IMR-90 (cell line): Measurements from ENCODE around the gene MRPL50. TPM values are rescaled to one million over a fixed set of nuclear protein-coding genes. Genes with fewer than 3 reads are reported as not detected.

ENCODE experiments used
- ATAC-seq: fragments of 200-7000 bp; cut with Tn5 transposase; 2 replicates; pipeline ENCODE4 v1.9.1; 2020; ENCODE audit warnings: low read depth, mild to moderate bottlenecking, moderate library complexity
- BruUV-seq: library from RNA; stranded (reverse); fragments of 400-500 nt; replicated peaks from 2 replicates; lab custom pipeline; 2021; lab: Mats Ljungman, UMichigan
- CTCF ChIA-PET: fragments of 300-600 bp; formaldehyde crosslinking; extraction: SDS; loops from one replicate; lab custom pipeline; 2021; ENCODE audit warnings: antibody characterized with exemption; lab: Yijun Ruan, JAX
- POLR2A ChIA-PET: fragments of 300-600 bp; sonication (Branson Sonifier 250); formaldehyde crosslinking; loops from one replicate; lab custom pipeline; 2022; ENCODE audit warnings: antibody characterized with exemption; ENCODE audit not compliant: unreplicated experiment; lab: Charles Lee
- DNase-seq: peaks from one replicate; pipeline ENCODE4 v3.0.0; 2013
- H2AFZ ChIP-seq: replicated peaks from 2 replicates; pipeline ENCODE3; 2013; ENCODE audit warnings: low read length, mild to moderate bottlenecking; ENCODE audit not compliant: poor library complexity
- H2AK5ac ChIP-seq: 2 replicates; pipeline ENCODE4 v1.6.1; 2013; ENCODE audit warnings: low read depth, low read length, inconsistent platforms
- H2AK9ac ChIP-seq: replicated peaks from 2 replicates; pipeline ENCODE3; 2013; ENCODE audit warnings: mild to moderate bottlenecking, low read depth, low read length, moderate library complexity; ENCODE audit not compliant: poor library complexity
- H2BK120ac ChIP-seq: 2 replicates; pipeline ENCODE4 v1.6.1; 2013; ENCODE audit warnings: low read depth, low read length, inconsistent platforms
- H2BK15ac ChIP-seq: 3 replicates; pipeline ENCODE4 v1.6.1; 2013; ENCODE audit warnings: low read depth, low read length, inconsistent platforms
- H2BK20ac ChIP-seq: 2 replicates; pipeline ENCODE4 v1.6.1; 2013; ENCODE audit warnings: low read depth, mild to moderate bottlenecking, inconsistent platforms, low read length, moderate library complexity
- H2BK5ac ChIP-seq: 2 replicates; pipeline ENCODE4 v1.6.1; 2013; ENCODE audit warnings: mild to moderate bottlenecking, low read depth, low read length, inconsistent platforms; ENCODE audit not compliant: poor library complexity, severe bottlenecking
- H3K14ac ChIP-seq: replicated peaks from 2 replicates; pipeline ENCODE4 v1.6.1; 2013; ENCODE audit warnings: low read depth, low read length, inconsistent platforms
- H3K18ac ChIP-seq: 2 replicates; pipeline ENCODE4 v1.6.1; 2013; ENCODE audit warnings: low read depth, low read length, control low read depth
- H3K23ac ChIP-seq: 2 replicates; pipeline ENCODE4 v1.6.1; 2013; ENCODE audit warnings: low read depth, low read length, inconsistent platforms
- H3K27ac ChIP-seq: 2 replicates; pipeline ENCODE4 v1.5.1; 2013; ENCODE audit warnings: mild to moderate bottlenecking, control low read depth, low read length; ENCODE audit not compliant: insufficient read depth
- H3K27me3 ChIP-seq: 2 replicates; pipeline ENCODE4 v1.6.1; 2013; ENCODE audit warnings: low read length; ENCODE audit not compliant: control insufficient read depth, insufficient read depth
- H3K36me3 ChIP-seq: 2 replicates; pipeline ENCODE4 v1.6.1; 2013; ENCODE audit warnings: low read length, mixed read lengths; ENCODE audit not compliant: control insufficient read depth, insufficient read depth
- H3K4ac ChIP-seq: 2 replicates; pipeline ENCODE4 v1.6.1; 2013; ENCODE audit warnings: low read depth, low read length, inconsistent platforms
- H3K4me1 ChIP-seq: 2 replicates; pipeline ENCODE4 v1.6.1; 2013; ENCODE audit warnings: low read length, mixed read lengths; ENCODE audit not compliant: control insufficient read depth, insufficient read depth
- H3K4me2 ChIP-seq: 2 replicates; pipeline ENCODE4 v1.6.1; 2013; ENCODE audit warnings: low read depth, mild to moderate bottlenecking, control low read depth, low read length, moderate library complexity
- H3K4me3 ChIP-seq: 2 replicates; pipeline ENCODE4 v1.5.1; 2013; ENCODE audit warnings: low read depth, mild to moderate bottlenecking, control low read depth, low read length, moderate library complexity; ENCODE audit not compliant: insufficient read depth
- H3K56ac ChIP-seq: 2 replicates; pipeline ENCODE4 v1.6.1; 2013; ENCODE audit warnings: low read length, inconsistent platforms; ENCODE audit not compliant: insufficient read depth; ENCODE audit errors: extremely low read depth
- H3K79me1 ChIP-seq, 2 experiments: 2 replicates each; pipeline ENCODE4 v1.6.1; 2013; ENCODE audit warnings: low read length in 2 of 2, inconsistent platforms in 1 of 2, low read depth in 1 of 2
- H3K9ac ChIP-seq: 2 replicates; pipeline ENCODE4 v1.6.1; 2013; ENCODE audit warnings: low read depth, low read length, control low read depth
- H3K9me1 ChIP-seq: 2 replicates; pipeline ENCODE4 v1.6.1; 2013; ENCODE audit warnings: low read length, inconsistent platforms; ENCODE audit not compliant: insufficient read depth
- H3K9me3 ChIP-seq: 2 replicates; pipeline ENCODE4 v1.6.1; 2013; ENCODE audit warnings: low read length; ENCODE audit not compliant: control insufficient read depth, insufficient read depth
- H4K20me1 ChIP-seq: 2 replicates; pipeline ENCODE4 v1.6.1; 2013; ENCODE audit warnings: low read length, inconsistent platforms; ENCODE audit not compliant: insufficient read depth
- H4K5ac ChIP-seq: 2 replicates; pipeline ENCODE4 v1.6.1; 2013; ENCODE audit warnings: mild to moderate bottlenecking, low read depth, low read length, control low read depth
- H4K8ac ChIP-seq, 2 experiments: 2 replicates each; pipeline ENCODE4 v1.6.1; 2013; ENCODE audit warnings: low read depth in 2 of 2, low read length in 2 of 2, control low read depth in 1 of 2, inconsistent platforms in 1 of 2
- H4K91ac ChIP-seq: 2 replicates; pipeline ENCODE4 v1.6.1; 2013; ENCODE audit warnings: low read depth, low read length, inconsistent platforms; ENCODE audit not compliant: insufficient read depth
- CEBPB ChIP-seq: IDR thresholded peaks from 2 replicates; pipeline ENCODE4 v1.6.1; 2012; ENCODE audit warnings: low read depth, low read length, improper control_type of control experiment
- FOS ChIP-seq: fragments of 150-350 bp; IDR thresholded peaks from 2 replicates; pipeline ENCODE4 v1.6.1; 2016; ENCODE audit warnings: low read depth, low read length
- MAZ ChIP-seq: IDR thresholded peaks from 2 replicates; pipeline ENCODE4 v1.6.1; 2012; ENCODE audit warnings: low read depth, mild to moderate bottlenecking, low read length, improper control_type of control experiment, moderate library complexity, borderline replicate concordance
- NFE2L2 ChIP-seq: fragments of 150-350 bp; IDR thresholded peaks from 2 replicates; pipeline ENCODE4 v1.6.1; 2016; ENCODE audit warnings: low read depth, mild to moderate bottlenecking, low read length
- POLR2A ChIP-seq: IDR thresholded peaks from 2 replicates; pipeline ENCODE4 v1.6.1; 2012; ENCODE audit warnings: mild to moderate bottlenecking, low read depth, low read length
- RCOR1 ChIP-seq: IDR thresholded peaks from 2 replicates; pipeline ENCODE4 v1.6.1; 2012; ENCODE audit warnings: mild to moderate bottlenecking, low read length, improper control_type of control experiment; ENCODE audit not compliant: insufficient replicate concordance
- RFX5 ChIP-seq: IDR thresholded peaks from 2 replicates; pipeline ENCODE4 v1.8.0; 2012; ENCODE audit warnings: low read depth, mild to moderate bottlenecking, low read length, moderate library complexity
- SMC3 ChIP-seq: fragments of 150-350 bp; IDR thresholded peaks from 2 replicates; pipeline ENCODE4 v1.6.1; 2016; ENCODE audit warnings: low read depth, mild to moderate bottlenecking, antibody characterized with exemption, low read length, moderate library complexity
- WGBS, 2 experiments: methylation state at CpG; one replicate each; pipeline versions ENCODE4 v1.1.5 to v1.1.7; 2013; ENCODE audit warnings: missing lambda C conversion rate in 2 of 2; ENCODE audit not compliant: insufficient read length in 1 of 2; ENCODE audit errors: extremely low coverage in 2 of 2; 5-methylcytosine and 5-hydroxymethylcytosine counted together
- dilution Hi-C: fragments of 300-500 bp; cut with HindIII; formaldehyde crosslinking; loops from one replicate; pipeline ENCODE4 v1.14.3; 2018; ENCODE audit warnings: low sequenced_read_pairs; ENCODE audit not compliant: unreplicated experiment
- in situ Hi-C: fragments of 300-500 bp; cut with MboI; formaldehyde crosslinking; loops from 3 replicates; pipeline ENCODE4 v1.14.3; 2019; ENCODE audit warnings: low sequenced_read_pairs, inconsistent platforms, mixed read lengths
- intact Hi-C: fragments of 100-400 bp; cut with micrococcal nuclease; formaldehyde crosslinking; loops from 2 replicates; pipeline ENCODE4 v1.10.0; 2022
- polyA plus RNA-seq, 3 experiments: library from polyadenylated mRNA; depleted of rRNA; stranded (reverse); fragments of >200 nt; gene quantifications; 2 replicates each; pipeline ENCODE4 v1.2.3, GENCODE V29; 2012; ENCODE audit warnings: low replicate concordance in 1 of 3
- total RNA-seq: library from RNA; depleted of rRNA; stranded (reverse); fragments of >200 nt; gene quantifications from 2 replicates; pipeline ENCODE4 v1.2.3, GENCODE V29; 2012
- TF ChIP-seq, protein P1 (sequence below): fragments of 150-350 bp; IDR thresholded peaks from 2 replicates; pipeline ENCODE4 v1.6.1; 2016; ENCODE audit warnings: low read depth, mild to moderate bottlenecking, low read length, moderate library complexity, borderline replicate concordance
- TF ChIP-seq, protein P2 (sequence below): conservative IDR thresholded peaks from 2 replicates; pipeline ENCODE4 v1.5.1; 2012; ENCODE audit warnings: mild to moderate bottlenecking, low read depth, low read length, improper control_type of control experiment

MRPL50 gene
- total and polyA plus RNA-seq, 2 of the 4 experiments (the other 2 are of a cell fraction): 7.5 to 8.6 TPM

DNA sequence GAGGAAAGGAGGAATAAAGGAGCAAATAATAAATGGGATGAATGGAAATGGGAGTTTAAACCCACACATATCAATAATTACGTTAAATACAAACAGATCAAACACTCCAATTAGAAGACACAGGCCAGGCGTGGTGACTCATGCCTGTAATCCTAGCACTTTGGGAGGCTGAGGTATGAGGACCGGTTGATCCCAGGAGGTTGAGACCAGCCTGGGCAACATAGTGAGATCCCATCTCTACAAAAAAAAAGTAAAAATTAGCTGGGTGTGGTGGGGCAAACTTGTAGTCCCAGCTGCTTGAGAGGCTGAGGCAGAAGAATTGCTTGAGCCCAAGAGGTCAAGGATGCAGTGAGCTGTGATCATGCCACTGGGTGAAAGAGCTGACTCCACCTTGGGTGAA lies 17.3 kb downstream of the MRPL50 start:
- Histone ChIP-seq H4K91ac (no peak overlapping the region), H3K27me3 (no peaks in the 10 kb centered on the region), H2BK120ac (no peak overlapping the region), H2BK20ac (no peak overlapping the region), H3K27ac (no peak overlapping the region), H4K20me1 (no peaks in the 10 kb centered on the region), H3K4ac (no peak overlapping the region), H2AFZ (no peak overlapping the region), H3K9ac (no peak overlapping the region), H2BK5ac (no peak overlapping the region), H3K9me1 (no peaks in the 10 kb centered on the region), H3K36me3 (no peaks in the 10 kb centered on the region), H3K4me2 (no peak overlapping the region), H3K4me3 (no peak overlapping the region), H3K56ac (no peak overlapping the region), H3K14ac (no peak overlapping the region), H3K23ac (no peak overlapping the region), H3K18ac (no peak overlapping the region), H4K8ac (no peak overlapping the region), H3K79me1 (no peaks in the 10 kb centered on the region), H3K4me1 (0 out of 2 replicates have a peak, but pooled peaks cover 2% of the 10 kb centered on the region), H4K5ac (no peak overlapping the region), H2AK9ac (no peak overlapping the region), H3K9me3 (peaks cover 3% of the 10 kb centered on the region; the same call in 1 of the 2 replicates), H2BK15ac (no peak overlapping the region), H2AK5ac (no peak overlapping the region)
- intact Hi-C loops: no loop called here
- ATAC-seq: no peak
- POLR2A ChIA-PET: no interaction called here
- in situ Hi-C loops: no loop called here
- DNase-seq: no peak
- CTCF ChIA-PET: no interaction called here
- dilution Hi-C loops: no loop called here
- WGBS, 2 experiments: no CpG with 5 or more reads among the region's 3 CpGs
- no peak for TF ChIP-seq RCOR1
- TF ChIP-seq NFE2L2: no peak
- TF ChIP-seq RFX5: no peak
- TF ChIP-seq, protein P1, sequence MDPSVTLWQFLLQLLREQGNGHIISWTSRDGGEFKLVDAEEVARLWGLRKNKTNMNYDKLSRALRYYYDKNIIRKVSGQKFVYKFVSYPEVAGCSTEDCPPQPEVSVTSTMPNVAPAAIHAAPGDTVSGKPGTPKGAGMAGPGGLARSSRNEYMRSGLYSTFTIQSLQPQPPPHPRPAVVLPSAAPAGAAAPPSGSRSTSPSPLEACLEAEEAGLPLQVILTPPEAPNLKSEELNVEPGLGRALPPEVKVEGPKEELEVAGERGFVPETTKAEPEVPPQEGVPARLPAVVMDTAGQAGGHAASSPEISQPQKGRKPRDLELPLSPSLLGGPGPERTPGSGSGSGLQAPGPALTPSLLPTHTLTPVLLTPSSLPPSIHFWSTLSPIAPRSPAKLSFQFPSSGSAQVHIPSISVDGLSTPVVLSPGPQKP: no peak
- TF ChIP-seq FOS: no peak
- no peak for TF ChIP-seq SMC3
- no peak for TF ChIP-seq MAZ
- no peak for TF ChIP-seq POLR2A
- no peak for TF ChIP-seq CEBPB
- TF ChIP-seq, protein P2, sequence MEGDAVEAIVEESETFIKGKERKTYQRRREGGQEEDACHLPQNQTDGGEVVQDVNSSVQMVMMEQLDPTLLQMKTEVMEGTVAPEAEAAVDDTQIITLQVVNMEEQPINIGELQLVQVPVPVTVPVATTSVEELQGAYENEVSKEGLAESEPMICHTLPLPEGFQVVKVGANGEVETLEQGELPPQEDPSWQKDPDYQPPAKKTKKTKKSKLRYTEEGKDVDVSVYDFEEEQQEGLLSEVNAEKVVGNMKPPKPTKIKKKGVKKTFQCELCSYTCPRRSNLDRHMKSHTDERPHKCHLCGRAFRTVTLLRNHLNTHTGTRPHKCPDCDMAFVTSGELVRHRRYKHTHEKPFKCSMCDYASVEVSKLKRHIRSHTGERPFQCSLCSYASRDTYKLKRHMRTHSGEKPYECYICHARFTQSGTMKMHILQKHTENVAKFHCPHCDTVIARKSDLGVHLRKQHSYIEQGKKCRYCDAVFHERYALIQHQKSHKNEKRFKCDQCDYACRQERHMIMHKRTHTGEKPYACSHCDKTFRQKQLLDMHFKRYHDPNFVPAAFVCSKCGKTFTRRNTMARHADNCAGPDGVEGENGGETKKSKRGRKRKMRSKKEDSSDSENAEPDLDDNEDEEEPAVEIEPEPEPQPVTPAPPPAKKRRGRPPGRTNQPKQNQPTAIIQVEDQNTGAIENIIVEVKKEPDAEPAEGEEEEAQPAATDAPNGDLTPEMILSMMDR: no peak
- BruUV-seq: no TSS peak
